ENCODE data around the gene TES. TPM values are rescaled to one million over a fixed set of nuclear protein-coding genes. Genes with fewer than 3 reads are reported as not detected.
A peak's percentile ranks its signal among the peaks of the same experiment; 100 is the strongest.
"Not testable (repeated sequence)": the region's sequence is repeated elsewhere in the genome, so short reads cannot be mapped to it uniquely, and the experiment has no call there.

The TES gene
- total RNA-seq, 1 experiment from 2014 or later: 126 TPM

DNA sequence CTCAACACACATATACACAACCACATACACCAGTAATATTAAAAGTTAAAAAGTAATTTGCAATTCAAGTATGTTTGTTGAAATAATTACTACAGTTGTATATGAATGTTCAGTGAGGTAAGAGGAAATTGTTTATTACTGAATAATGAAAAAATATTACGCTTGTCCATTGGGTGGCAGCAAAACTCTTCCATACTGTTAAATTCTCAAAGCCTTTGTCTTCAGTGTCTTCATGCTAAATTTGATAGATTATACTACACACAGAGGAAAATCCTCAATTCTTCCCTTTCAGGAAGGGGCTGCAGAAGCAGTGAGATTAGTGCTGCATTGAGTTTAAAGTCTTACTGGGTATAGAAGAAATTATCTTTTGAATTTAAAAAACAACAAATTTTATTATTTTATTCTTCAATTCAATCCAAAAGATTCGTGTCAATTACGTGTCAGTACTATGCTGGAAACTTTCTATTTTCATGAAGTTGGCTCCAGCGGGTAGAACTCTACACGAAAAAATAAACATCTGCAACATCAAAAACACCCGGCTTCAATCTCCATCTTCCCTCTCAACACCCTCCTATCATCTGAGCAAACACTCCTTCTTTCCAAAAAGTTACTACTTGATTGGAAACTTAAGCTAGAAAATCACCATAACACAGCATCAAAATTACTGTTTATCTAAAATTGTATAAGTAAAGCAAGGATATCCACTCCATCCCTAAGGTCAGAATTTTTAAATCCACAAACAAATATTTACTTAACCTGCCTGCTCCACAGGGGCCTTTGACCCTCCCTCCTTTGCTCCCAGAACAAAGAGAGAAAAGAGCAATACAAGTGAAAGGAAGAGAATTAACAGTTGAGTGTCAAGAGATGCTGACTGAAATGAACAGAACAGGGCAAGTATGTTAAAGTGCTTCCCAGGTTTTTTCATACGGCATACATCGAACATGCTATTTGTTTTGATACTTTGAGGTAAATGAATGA, 37.0 kb upstream of the TES start:
- no peak overlapping the region for H3K27ac Mint-ChIP-seq (ENCODE audit: unreplicated experiment)
- H3K4me1 Mint-ChIP-seq (ENCODE audit: low read depth, unreplicated experiment): peaks cover 23% of the 10 kb centered on the region
- DNase-seq: peak; percentile 38
- no peak overlapping the region for H3K4me3 Mint-ChIP-seq (ENCODE audit: low read depth, unreplicated experiment)
- intact Hi-C loops (cut with micrococcal nuclease; ENCODE audit: unreplicated experiment): loop anchor here (1.0 to 5.0 kb wide), 5 partner anchors 63 to 1214 kb away; no protein-coding TSS in a partner anchor
- peak; percentile 25 for TF ChIP-seq CTCF (IDR thresholded peaks at IDR 0.05; ENCODE audit: unreplicated experiment)
- no peaks in the 10 kb centered on the region for H3K36me3 Mint-ChIP-seq (ENCODE audit: insufficient read depth, unreplicated experiment)
- H3K9me3 Mint-ChIP-seq (ENCODE audit: low read depth, unreplicated experiment): no peaks in the 10 kb centered on the region
- peaks cover 17% of the 10 kb centered on the region for H3K27me3 Mint-ChIP-seq (ENCODE audit: unreplicated experiment)
- no TSS peak for BruUV-seq (replicated peaks)
- CTCF ChIA-PET: interaction anchor here (0.9 to 1.4 kb wide), 2 partner anchors 35 to 77 kb away, joined by 3 read pairs; no protein-coding TSS in a partner anchor

GRCh38 chr7:116175095-116175494, 35.2 kb upstream of the TES start:
- CTCF ChIA-PET, DNase-seq: not testable (repeated sequence)

GRCh38 chr7:116176226-116176625, 34.1 kb upstream of the TES start:
- peaks cover 10% of the 10 kb centered on the region for H3K27me3 Mint-ChIP-seq (ENCODE audit: unreplicated experiment)
- no peak overlapping the region for H3K4me3 Mint-ChIP-seq (ENCODE audit: low read depth, unreplicated experiment)
- H3K36me3 Mint-ChIP-seq (ENCODE audit: insufficient read depth, unreplicated experiment): no peaks in the 10 kb centered on the region
- H3K9me3 Mint-ChIP-seq (ENCODE audit: low read depth, unreplicated experiment): no peaks in the 10 kb centered on the region
- CTCF ChIA-PET: no interaction called here
- intact Hi-C loops (cut with micrococcal nuclease; ENCODE audit: unreplicated experiment): no loop called here
- DNase-seq: no peak
- BruUV-seq (replicated peaks): no TSS peak
- no peak for TF ChIP-seq CTCF (IDR thresholded peaks at IDR 0.05; ENCODE audit: unreplicated experiment)
- H3K4me1 Mint-ChIP-seq (ENCODE audit: low read depth, unreplicated experiment): no peaks in the 10 kb centered on the region
- no peak overlapping the region for H3K27ac Mint-ChIP-seq (ENCODE audit: unreplicated experiment)

More at GRCh38 chr7:116175095-116175494, 35.2 kb upstream of the TES start:
- H3K27me3 Mint-ChIP-seq (ENCODE audit: unreplicated experiment): peaks cover 17% of the 10 kb centered on the region
- H3K9me3 Mint-ChIP-seq (ENCODE audit: low read depth, unreplicated experiment); H3K4me3 Mint-ChIP-seq (ENCODE audit: low read depth, unreplicated experiment); intact Hi-C loops (cut with micrococcal nuclease; ENCODE audit: unreplicated experiment); H3K36me3 Mint-ChIP-seq (ENCODE audit: insufficient read depth, unreplicated experiment); BruUV-seq (replicated peaks); H3K27ac Mint-ChIP-seq (ENCODE audit: unreplicated experiment); H3K4me1 Mint-ChIP-seq (ENCODE audit: low read depth, unreplicated experiment): not testable (repeated sequence)

DNA sequence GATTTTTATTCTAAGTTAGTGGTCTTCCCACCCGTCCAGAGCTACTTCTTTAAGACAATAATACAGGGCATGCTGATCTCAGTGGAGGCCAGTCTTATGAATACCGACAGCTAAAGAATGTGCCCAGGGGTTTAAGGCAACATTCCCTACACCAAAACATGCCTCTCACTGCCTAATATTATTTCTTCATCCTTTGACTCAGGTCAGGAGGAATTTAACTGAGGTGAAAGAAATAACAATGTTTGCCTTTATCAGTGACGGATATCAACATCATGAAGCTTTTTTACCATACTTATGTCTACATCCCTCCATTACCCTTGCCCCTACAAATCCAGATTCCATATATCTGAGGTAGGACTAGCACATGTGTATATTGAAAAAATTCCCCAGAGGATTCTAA, 33.3 kb upstream of the TES start:
- no peaks in the 10 kb centered on the region for H3K9me3 Mint-ChIP-seq (ENCODE audit: low read depth, unreplicated experiment)
- no TSS peak for BruUV-seq (replicated peaks)
- no peak for TF ChIP-seq CTCF (IDR thresholded peaks at IDR 0.05; ENCODE audit: unreplicated experiment)
- no peak overlapping the region for H3K4me3 Mint-ChIP-seq (ENCODE audit: low read depth, unreplicated experiment)
- H3K36me3 Mint-ChIP-seq (ENCODE audit: insufficient read depth, unreplicated experiment): no peaks in the 10 kb centered on the region
- H3K4me1 Mint-ChIP-seq (ENCODE audit: low read depth, unreplicated experiment): no peaks in the 10 kb centered on the region
- CTCF ChIA-PET: no interaction called here
- H3K27ac Mint-ChIP-seq (ENCODE audit: unreplicated experiment): no peak overlapping the region
- intact Hi-C loops (cut with micrococcal nuclease; ENCODE audit: unreplicated experiment): no loop called here
- peaks cover 3% of the 10 kb centered on the region for H3K27me3 Mint-ChIP-seq (ENCODE audit: unreplicated experiment)
- no peak for DNase-seq
